Glomerular visceral epithelial cell (primary cell): ENCODE measurements around the gene SERGEF.

Source experiments
- DNase-seq: peaks from one replicate; pipeline ENCODE4 v3.0.0-alpha.2; 2016; ENCODE audit errors: extremely low spot score

Gene SERGEF

GRCh38 chr11:17750801-17751165 lies 262.1 kb downstream of the SERGEF start:
- no peak for DNase-seq

- no peak for DNase-seq
Observed at GRCh38 chr11:17750013-17750800, 262.6 kb downstream of the SERGEF start.

DNA sequence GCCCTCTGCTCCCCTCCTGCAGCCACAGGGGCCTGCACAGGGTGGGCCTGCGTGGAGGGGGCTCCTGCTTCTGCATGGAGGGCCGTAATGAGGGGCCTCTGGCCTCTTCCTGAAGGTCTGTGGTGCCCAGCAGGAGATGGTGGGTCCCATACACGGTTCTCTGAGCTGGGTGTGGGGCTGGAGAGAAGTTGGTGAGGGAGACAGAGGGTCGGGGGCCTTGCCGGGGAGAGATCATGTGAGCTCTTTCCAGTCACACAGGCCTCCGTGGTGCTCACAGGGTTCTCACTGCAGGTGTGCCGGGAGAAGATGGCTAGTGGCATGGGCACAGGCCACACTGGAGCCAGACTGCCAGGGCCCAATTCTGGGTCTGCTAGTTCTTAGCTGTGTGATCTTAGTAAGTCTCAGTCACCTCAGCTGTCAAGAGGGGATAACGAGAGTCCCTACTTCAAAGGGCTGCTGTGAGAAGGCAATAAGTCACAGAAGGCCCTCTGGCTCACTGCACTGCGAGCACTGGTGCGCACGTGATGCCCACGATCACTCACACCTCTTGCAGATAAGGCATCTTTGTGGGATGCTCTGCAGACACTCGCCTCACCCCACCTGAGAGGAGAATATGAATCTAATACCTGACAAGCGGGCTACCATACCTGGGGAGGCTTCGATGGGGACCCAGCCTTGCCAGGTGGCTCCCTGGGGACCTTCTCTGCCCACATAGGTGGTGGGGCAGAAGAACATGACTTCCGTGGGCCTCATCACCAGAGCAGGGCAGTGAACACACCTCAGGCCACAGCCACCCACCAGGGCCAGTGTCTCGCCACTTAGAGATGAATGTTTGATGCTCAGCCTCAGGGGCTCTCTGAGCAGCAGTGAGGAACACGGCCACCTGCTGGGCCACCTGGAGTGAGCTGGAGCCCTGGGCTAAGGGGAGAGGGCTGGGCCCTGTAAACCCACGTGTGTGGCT lies 263.8 kb downstream of the SERGEF start:
- DNase-seq = no peak

GRCh38 chr11:17748044-17748443 lies 264.8 kb downstream of the SERGEF start:
- DNase-seq = no peak

DNA sequence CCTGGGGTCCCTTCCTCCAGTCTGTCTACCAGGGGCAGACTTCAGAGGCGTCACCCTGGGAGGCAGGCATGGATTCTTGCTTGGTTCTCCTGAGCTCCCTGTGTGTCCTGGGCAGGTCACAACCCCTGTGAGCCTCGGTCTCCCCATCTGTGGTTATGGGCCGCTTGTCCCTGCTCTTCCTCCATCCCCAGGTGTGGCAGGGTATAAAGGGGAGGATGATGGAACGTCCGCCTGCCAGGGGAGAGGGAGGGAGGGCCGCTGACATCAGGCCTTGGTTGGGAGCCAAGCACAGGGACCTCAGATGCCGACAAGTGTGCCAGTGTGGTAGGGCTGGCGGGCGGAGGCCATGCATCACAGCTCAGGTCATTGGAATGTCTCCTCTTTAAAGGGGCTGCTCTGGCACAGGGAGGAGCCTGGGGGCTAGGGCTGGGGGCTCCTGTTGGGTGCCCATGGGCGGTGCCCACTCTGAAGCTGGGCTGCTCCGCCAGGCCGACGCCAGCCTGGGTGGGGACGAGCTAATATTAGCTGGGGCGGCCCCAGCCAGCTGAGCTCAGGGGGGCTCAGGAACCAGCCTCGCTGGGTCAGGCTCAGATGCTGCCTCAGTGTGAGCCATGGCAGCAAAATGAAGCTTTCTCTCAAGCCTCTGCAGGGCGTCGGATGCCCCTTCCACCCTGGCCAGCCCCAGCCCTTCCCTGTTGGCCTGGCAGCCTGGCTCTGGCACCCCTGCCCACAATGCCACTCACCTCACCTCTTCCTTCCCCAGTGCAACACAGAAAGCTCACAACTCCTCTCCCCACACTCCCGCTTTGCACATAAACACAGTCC lies 265.5 kb downstream of the SERGEF start:
- DNase-seq = no peak

GRCh38 chr11:17746096-17746495 lies 266.8 kb downstream of the SERGEF start:
- no peak for DNase-seq

DNA sequence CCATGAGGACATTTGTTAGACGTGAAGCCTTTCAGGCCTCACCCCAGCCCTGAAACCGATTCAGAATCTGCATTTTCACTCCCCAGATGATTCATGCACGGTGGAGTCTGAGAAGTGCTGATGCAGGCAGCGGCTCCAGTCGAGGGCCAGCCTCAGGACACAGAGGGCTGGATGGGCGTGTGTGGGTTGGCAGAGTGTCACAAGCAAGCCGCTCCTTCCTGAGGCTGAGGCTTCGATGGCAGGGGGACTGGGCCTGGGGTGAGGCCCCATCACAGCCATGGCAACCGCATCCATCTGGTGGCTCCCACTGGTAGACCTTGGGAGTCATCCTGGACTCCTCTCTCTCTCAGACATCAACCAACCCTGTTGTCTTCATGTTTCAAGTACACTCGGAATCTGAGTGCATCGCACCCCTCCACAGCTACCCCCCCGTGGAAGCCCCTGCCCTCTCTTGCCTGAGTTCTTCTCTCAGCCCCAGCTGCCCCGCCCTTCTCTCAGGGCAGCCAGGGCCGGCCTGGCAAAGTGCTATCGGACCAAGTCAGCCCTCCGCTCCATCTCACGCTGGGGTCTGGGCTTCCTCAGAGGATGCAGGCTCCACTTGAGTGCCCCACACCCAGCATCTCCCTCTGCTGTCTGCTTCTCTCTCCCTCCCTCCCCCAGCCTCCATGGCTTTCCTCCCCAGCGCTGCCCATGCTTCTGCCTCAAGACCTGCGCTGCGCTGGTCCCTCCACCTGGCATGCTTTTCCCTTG lies 267.6 kb downstream of the SERGEF start:
- DNase-seq = no peak

DNA sequence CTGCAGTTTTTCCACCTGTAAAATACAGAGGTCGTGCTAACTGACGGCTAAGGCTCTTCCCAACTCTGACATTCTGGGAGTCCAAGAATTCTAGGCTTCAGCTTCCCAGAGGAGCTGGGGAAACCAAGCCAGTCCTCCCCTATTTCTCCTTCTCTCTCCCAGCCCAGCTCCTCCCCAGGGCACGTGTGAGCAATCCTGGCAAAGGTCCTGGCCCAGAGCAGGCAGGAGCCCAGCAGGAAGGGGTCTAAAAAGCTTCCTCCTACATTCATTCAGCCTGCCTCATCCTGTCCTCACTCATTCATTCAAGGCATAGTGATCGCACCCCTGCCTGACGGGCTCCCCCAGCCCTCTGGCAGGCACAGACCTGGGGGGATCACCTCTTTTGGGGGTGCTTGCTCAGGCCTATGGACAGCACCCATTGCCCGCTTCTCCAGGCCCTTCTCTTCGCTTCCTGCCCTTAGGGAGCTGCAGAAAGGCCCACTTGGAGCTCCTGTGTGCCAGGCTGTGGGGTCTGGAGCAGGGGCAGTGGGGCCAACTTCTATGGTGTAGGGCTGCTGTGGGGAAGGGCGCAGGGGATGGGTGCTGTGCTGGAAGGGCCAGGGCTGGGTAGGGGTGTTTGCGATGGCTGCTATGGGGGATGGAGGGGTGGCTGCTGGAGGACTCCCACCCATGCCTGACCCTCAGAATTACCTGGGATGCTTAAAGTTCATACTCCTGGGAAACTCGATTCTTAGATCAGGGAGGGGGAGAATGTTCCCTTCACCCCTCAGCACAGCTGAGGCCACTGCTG lies 268.5 kb downstream of the SERGEF start:
- DNase-seq = no peak

- DNase-seq = no peak
Observed at GRCh38 chr11:17743808-17744119, 269.1 kb downstream of the SERGEF start.

DNA sequence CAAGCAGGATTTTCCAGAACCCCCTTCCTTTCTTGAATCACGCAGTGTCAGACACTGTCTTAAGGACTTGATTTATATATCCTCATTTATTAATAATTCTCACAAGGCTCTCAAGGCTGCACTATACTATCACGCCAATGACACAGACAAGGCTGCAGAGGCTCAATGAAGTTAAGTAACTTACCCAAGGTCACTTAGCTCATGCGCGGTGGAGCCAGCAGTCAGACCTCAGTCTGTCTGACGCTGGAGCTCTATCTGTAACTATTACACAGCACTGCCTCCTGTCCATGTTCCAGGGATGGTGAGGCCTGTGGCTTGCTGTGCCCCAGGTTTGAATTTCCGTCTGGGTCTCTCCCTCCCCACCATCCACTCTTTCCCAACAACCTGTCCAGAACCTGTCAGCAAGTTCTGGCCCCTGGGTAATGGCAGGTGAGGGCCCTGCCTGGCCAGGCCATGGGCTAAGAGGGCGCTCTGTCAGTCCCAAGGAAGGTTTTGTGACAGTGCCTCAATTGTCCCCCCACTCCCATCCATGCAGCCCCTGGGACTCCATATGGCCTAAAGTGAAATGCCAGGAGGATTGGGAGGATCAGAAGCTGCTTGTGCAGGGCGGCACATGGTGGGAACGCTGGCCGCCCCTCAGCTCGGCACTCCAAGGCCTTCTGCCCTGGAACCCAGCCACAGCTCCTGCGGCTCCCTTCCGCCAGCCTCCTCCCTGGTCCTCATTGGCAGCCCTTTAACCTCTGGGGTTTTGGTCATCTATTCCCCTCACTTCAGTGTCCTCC lies 269.6 kb downstream of the SERGEF start:
- no peak for DNase-seq

GRCh38 chr11:17742019-17742418 lies 270.8 kb downstream of the SERGEF start:
- DNase-seq = no peak

GRCh38 chr11:17741487-17741886 lies 271.4 kb downstream of the SERGEF start:
- DNase-seq = no peak

DNA sequence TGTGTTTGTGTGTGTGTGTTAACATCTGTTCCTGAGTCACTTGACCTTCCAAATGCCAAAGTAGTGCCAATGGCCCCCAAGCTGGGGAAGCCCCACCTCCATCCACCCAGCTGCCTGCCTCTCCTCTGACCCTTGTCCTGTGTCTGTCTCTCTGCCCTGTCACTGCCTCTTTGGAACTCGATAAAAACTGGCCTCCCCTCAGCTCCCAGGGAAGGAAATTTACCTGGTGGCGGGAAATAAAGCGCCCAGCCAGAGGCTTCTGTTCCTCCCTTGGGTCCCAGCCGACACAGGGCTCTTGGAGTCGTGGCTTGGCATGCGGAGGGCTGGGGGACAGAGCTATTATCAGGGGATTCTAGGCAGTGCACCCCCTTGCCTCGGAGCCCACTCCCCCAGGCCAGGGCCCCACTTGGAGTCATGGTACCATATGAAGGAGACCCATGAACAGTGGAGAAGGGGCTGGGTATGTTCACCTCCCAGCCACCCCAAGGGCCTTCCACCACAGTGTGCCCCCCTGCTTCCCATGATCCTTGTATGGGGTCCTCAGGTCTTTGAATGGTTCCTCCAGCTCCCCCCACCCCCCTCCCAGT lies 272.1 kb downstream of the SERGEF start:
- no peak for DNase-seq

- no peak for DNase-seq
Observed at GRCh38 chr11:17739945-17740338, 272.9 kb downstream of the SERGEF start.

- DNase-seq = no peak
Observed at GRCh38 chr11:17738151-17738973, 274.5 kb downstream of the SERGEF start.
